Neuron (in vitro differentiated cells): Measurements from ENCODE around the gene ZNF341.

Source experiments
- H2AFZ ChIP-seq: one replicate; pipeline ENCODE4 v1.6.1; 2013; ENCODE audit warnings: low read depth, mild to moderate bottlenecking, inconsistent platforms, low read length, moderate library complexity
- H3K27me3 ChIP-seq: one replicate; pipeline ENCODE4 v1.6.1; 2013; ENCODE audit warnings: low read length; ENCODE audit not compliant: insufficient read depth
- H3K36me3 ChIP-seq: one replicate; pipeline ENCODE4 v1.6.1; 2013; ENCODE audit warnings: low read length; ENCODE audit not compliant: insufficient read depth
- H3K4me1 ChIP-seq: one replicate; pipeline ENCODE4 v1.6.1; 2013; ENCODE audit warnings: low read length; ENCODE audit not compliant: insufficient read depth
- H3K4me3 ChIP-seq: 2 replicates; pipeline ENCODE4 v1.5.1; 2013; ENCODE audit warnings: mild to moderate bottlenecking, low read length, moderate library complexity
- H3K9me3 ChIP-seq: one replicate; pipeline ENCODE4 v1.6.1; 2013; ENCODE audit warnings: low read length

The ZNF341 gene

DNA sequence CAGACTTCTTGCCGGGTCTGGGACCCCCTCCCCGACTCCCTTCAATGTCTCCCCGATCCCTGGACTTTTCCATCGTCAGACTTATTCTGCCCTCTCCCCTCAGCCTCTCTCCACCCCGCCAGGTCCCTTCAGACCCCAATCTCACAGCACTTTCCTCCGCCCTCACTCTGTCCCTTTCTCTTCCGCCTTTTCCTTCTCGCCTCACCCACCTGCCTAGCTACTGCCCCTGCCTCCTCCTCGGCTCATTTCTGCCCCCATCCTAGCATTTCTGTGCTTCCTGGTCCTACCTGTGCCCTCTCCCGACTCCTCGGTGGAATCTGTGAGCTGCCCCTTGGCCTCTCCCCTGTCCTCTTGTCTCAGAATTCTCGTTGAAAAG lies 80.0 kb downstream of the ZNF341 start:
- no peaks in the 10 kb centered on the region for H3K27me3 ChIP-seq
- peaks cover 11% of the 10 kb centered on the region for H3K4me1 ChIP-seq
- no peaks in the 10 kb centered on the region for H3K9me3 ChIP-seq
- H3K36me3 ChIP-seq, result no peaks in the 10 kb centered on the region
- peak overlapping the region; percentile 40 for H2AFZ ChIP-seq
- peak overlapping the region; percentile 76 for H3K4me3 ChIP-seq

DNA sequence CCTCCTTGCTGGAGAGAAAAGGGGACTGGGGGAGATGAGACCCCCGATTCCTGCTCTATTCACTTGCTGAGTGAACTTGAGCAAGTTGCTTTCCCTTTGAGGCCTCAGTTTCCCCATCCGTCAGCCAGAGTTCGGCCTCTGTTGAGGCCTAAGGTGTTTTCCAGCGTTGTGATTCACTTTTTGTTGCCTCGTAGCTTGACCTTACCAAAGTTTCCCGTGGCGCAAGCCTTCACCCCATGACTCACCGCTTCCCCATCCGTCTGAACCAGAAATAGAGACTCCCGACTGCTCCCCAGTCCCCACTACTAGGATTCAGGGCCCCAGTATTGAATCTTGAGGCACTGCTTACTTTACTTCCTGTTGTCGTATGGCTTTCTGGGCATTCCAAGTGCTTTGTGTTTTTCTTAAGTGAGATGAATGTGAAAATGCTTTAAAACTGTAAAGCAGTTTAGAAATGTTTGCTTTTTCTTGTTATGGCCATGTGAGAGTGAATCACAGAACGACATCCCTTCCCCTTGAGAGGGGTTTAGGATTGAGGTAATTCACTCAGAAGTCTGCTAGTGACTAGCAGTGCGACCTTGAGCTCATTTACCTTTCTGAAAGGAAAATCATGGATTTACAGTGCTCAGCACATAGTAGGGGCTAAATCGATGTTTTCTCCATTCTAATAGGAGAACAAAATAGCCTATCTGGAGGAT lies 80.5 kb downstream of the ZNF341 start:
- Histone ChIP-seq H3K4me1 (peaks cover 11% of the 10 kb centered on the region), H3K36me3 (no peaks in the 10 kb centered on the region), H3K27me3 (no peaks in the 10 kb centered on the region), H2AFZ (no peak overlapping the region), H3K4me3 (peak overlapping the region; percentile 76), H3K9me3 (no peaks in the 10 kb centered on the region)

DNA sequence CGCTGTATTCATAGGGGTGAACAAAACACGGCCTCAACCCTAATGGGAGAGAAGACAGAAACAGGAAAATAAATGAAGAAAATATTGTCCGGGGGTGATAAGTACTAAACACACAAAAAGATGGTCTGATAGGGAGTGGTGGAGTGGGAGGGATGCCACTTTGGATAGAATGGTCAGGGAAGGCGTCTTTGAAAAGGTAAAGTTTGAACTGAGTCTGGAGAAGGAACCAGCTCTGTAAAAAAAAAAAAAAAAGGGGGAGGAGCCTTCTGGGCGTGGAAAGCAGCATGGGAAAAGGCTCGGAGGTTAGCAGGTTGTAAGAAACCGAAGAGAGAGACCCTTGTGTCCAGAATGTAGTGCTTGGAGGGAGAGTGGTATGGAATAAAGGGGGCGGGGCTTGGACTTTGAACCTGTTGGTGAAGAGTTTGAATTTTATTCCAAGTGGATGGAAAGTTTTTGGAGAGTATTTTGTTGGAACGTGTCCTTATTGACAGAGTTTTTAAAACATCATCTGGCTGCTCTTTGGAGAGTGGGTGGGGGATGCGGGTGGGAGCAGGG lies 81.2 kb downstream of the ZNF341 start:
- peaks cover 11% of the 10 kb centered on the region for H3K4me1 ChIP-seq
- H3K27me3 ChIP-seq, result no peaks in the 10 kb centered on the region
- peak overlapping the region; percentile 76 for H3K4me3 ChIP-seq
- H3K9me3 ChIP-seq, result no peaks in the 10 kb centered on the region
- no peaks in the 10 kb centered on the region for H3K36me3 ChIP-seq
- no peak overlapping the region for H2AFZ ChIP-seq

DNA sequence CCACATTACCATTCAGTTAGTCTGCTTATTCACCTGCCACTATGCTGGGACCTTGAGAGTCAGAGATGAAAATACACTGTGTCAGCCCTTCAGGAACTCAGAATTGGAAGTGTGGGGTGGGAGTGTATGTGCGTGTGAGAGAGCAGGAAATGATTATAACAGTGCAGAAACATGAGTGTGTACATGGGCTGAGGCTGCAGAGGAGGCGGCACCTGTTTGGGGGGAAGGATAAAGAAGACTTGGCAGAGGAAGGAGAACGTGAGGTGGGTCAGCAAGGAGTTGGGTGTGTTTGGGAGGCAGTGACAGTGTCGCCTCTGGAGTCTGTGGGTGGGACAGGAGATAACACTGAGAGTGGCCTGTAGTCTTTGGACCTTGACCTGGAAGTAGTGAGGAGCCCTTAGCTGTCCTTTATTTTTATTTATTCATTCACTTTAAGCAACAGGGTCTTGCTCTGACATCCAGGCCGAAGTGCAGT lies 82.5 kb downstream of the ZNF341 start:
- Histone ChIP-seq H3K27me3 (no peaks in the 10 kb centered on the region), H3K4me1 (peaks cover 11% of the 10 kb centered on the region), H2AFZ (no peak overlapping the region), H3K4me3 (no peak overlapping the region), H3K36me3 (no peaks in the 10 kb centered on the region), H3K9me3 (no peaks in the 10 kb centered on the region)

DNA sequence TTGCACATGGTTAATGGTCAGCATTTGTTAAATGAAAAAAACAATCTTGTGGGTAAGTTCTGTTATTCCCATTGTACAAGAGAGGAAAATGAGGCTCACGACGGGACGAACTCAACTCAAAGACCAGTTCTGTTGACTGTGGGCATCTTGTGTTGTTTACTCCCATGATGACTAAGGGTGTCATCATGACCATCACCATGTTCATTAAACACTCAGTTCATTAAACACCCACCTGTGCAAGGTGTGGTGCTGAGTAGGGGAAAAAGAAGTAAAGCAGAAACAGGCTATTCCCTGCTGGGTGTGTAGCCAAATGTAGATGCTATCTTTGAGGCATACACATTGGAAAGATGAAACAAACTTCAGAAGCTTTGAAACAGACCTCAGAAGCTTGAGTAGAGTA lies 83.9 kb downstream of the ZNF341 start:
- H3K4me3 ChIP-seq, result no peak overlapping the region
- no peaks in the 10 kb centered on the region for H3K9me3 ChIP-seq
- peaks cover 11% of the 10 kb centered on the region for H3K4me1 ChIP-seq
- H2AFZ ChIP-seq, result no peak overlapping the region
- no peaks in the 10 kb centered on the region for H3K36me3 ChIP-seq
- no peaks in the 10 kb centered on the region for H3K27me3 ChIP-seq

DNA sequence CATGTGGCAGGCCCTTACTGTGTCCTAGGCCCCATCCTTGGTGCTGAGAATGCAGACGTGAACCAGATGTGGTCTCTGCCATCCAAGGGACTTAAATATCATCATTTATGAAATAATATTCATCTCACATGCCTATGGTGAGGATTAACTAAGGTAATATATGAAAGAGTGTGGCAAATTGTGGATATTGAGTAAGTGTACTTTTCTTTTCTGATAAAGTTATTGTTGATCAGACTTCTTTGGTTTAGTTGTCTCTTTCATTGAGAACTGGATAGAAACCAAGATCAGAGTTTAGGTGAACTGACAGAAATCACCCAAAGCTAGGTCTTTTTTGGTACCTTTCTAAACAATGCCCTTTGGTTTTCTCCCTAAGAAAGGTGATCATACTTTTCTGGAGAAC lies 84.4 kb downstream of the ZNF341 start:
- no peaks in the 10 kb centered on the region for H3K9me3 ChIP-seq
- H3K4me1 ChIP-seq, result peaks cover 11% of the 10 kb centered on the region
- H2AFZ ChIP-seq, result no peak overlapping the region
- H3K36me3 ChIP-seq, result no peaks in the 10 kb centered on the region
- H3K27me3 ChIP-seq, result no peaks in the 10 kb centered on the region
- no peak overlapping the region for H3K4me3 ChIP-seq

DNA sequence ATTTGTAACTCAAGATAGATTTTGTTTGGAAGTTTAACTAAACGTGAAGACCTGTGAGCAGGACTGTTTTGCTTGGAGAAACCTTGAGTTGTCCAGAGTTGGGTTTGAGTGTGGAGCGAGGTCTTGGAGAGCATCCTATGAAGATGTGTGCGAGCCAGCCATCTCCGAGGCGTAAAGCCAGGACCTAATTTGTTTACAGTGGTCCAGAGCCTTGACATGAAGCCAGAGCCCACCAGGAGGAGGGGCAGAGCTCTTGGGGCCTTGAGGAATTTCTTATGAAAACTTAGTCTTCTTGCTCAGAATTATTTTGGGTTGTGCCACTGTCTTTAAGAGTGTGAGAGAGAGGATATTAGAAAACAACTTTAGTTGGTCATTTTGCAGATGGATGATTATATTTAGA lies 85.6 kb downstream of the ZNF341 start:
- Histone ChIP-seq H2AFZ (no peak overlapping the region), H3K36me3 (no peaks in the 10 kb centered on the region), H3K4me3 (no peak overlapping the region), H3K9me3 (no peaks in the 10 kb centered on the region), H3K4me1 (peaks cover 11% of the 10 kb centered on the region), H3K27me3 (no peaks in the 10 kb centered on the region)

DNA sequence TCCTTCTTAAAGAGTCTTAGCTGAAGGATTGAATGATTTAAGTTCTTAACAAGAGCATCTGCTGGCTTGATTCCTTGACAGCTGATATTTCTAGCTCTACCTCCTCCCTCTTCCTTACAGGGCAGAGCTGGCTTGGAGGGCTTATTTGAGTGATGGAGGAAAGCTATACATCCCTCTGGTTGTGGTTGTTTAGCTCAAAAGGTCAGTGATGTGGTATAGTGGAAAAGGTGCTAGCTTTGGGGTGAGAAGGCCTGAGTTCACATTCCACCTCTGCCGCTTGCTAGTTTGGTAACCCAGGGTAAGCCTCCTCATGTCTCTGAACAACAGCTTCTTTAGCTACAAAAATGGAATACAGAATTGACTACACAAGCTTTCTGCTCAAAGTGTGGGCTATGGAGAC lies 87.7 kb downstream of the ZNF341 start:
- Histone ChIP-seq H3K36me3 (no peaks in the 10 kb centered on the region), H3K4me3 (no peak overlapping the region), H2AFZ (no peak overlapping the region), H3K27me3 (no peaks in the 10 kb centered on the region), H3K4me1 (no peaks in the 10 kb centered on the region), H3K9me3 (no peaks in the 10 kb centered on the region)

DNA sequence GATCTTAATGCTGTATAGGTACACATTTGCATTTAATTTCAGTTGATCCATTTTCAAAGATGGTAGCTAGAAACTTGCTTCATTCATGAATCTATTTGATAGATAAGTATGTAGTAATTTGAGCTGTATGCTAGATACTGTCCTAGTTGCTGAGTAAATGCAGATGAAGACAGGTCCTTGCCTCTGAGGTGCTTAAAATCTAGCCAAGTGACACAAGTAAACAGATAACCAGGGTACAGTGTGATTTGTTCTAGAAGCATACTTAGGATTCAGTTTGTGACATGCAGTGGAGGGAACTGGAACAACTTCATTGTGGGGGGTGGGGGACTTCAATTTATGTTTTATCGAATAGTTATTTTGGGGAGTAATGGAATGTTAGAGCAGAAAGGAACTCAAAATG lies 88.6 kb downstream of the ZNF341 start:
- Histone ChIP-seq H3K36me3 (no peaks in the 10 kb centered on the region), H3K4me1 (peaks cover 2% of the 10 kb centered on the region), H3K9me3 (no peaks in the 10 kb centered on the region), H2AFZ (no peak overlapping the region), H3K27me3 (no peaks in the 10 kb centered on the region), H3K4me3 (no peak overlapping the region)

DNA sequence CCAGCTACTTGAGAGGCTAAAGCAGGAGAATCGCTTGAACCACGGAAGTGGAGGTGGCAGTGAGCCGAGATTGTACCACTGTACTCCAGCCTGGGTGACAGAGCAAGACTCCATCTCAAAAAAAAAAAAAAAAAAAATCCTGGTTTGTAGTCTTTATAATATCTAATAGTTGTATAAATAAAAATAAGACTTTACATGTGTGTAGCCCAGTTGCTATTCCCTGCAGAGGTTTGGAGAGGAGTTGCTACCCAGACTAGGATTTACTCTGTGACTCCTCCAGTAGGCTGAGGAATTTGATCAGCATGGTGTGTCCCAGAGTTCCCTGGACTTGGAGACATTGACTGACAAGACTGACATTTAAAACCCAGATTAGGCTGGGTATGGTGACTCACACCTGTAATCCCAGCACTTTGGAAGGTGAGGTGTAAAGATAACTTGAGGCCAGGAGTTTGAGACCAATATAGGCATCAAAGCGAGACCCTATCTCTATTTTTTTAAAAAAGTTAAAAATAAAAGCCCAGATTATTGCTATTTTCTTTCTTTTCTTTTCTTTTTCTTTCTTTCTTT lies 89.6 kb downstream of the ZNF341 start:
- H3K27me3 ChIP-seq, result no peaks in the 10 kb centered on the region
- no peak overlapping the region for H3K4me3 ChIP-seq

DNA sequence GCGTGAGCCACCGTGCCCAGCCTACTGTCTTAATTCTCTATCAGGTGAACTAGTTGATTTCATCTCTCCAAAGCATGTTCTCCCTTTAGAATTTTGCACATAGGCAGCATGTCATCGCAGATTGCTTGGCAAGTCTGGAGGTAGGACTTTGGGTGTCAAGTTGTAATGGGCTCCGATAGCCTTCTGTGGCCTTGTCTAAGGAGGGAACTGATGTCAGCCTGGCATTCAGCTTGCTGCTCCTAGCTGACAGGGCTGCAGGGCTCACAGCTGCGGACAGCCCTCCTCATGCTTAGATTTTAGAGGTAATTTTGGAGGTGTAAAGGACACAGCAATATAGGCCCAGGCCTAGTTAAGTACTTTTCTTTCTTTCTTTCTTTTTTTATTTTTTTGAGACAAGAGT lies 90.6 kb downstream of the ZNF341 start:
- no peak overlapping the region for H3K4me3 ChIP-seq
- no peaks in the 10 kb centered on the region for H3K27me3 ChIP-seq
- no peaks in the 10 kb centered on the region for H3K36me3 ChIP-seq
- peaks cover 4% of the 10 kb centered on the region for H3K4me1 ChIP-seq
- no peak overlapping the region for H2AFZ ChIP-seq
- H3K9me3 ChIP-seq, result no peaks in the 10 kb centered on the region

More for the DNA sequence above, 89.6 kb downstream of the ZNF341 start:
- H3K9me3 ChIP-seq, result no peaks in the 10 kb centered on the region
- H3K4me1 ChIP-seq, result peaks cover 4% of the 10 kb centered on the region
- no peaks in the 10 kb centered on the region for H3K36me3 ChIP-seq
- H2AFZ ChIP-seq, result no peak overlapping the region

DNA sequence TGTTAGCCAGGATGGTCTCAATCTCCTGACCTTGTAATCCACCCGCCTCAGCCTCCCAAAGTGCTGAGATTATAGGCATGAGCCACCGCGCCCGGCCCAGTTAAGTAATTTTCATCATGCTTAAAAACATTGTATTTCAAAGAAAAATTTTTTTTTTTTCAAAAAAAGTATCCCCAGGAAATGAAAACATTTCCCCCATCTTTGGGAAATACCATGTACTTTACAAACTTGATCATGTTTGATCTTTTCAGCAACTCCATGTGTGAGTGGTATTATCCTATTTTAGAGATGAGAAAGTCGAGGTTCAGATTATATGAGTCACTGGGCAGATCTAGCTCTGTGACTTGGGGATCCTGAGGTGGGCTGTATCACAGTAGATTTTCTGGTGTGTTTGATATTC lies 91.2 kb downstream of the ZNF341 start:
- Histone ChIP-seq H3K4me3 (no peak overlapping the region), H3K27me3 (no peaks in the 10 kb centered on the region), H3K9me3 (no peaks in the 10 kb centered on the region), H3K4me1 (peaks cover 4% of the 10 kb centered on the region), H2AFZ (no peak overlapping the region), H3K36me3 (no peaks in the 10 kb centered on the region)

DNA sequence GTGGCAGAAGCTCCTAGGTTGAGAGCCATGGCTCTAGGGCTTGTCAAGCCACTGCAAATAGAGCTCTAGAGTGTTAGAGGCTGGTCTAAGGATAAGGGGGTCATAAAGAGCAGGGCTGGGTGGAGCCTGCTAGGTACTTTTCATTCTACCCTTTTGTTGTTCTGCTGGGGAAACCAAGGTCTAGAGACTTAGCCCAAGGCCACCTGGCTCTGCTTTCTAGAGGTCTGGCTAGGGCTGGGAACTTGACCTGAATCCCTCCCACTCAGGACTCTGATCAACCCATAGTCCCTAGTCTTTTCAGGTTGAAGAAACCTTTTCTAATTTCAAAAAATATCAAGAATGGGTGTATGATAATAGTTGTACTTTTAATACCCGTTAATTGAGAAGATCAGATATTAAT lies 93.1 kb downstream of the ZNF341 start:
- no peaks in the 10 kb centered on the region for H3K36me3 ChIP-seq
- peaks cover 15% of the 10 kb centered on the region for H3K4me1 ChIP-seq

More for the DNA sequence above, 93.1 kb downstream of the ZNF341 start:
- Histone ChIP-seq H2AFZ (no peak overlapping the region), H3K9me3 (no peaks in the 10 kb centered on the region), H3K4me3 (no peak overlapping the region), H3K27me3 (no peaks in the 10 kb centered on the region)
